Suprapubic skin (tissue), 3 donors: ENCODE data around the gene CRPPA.

Experiments
- POLR2A ChIP-seq, 2 donors: fragments of 450-650 bp; IDR thresholded peaks; one replicate each; pipeline ENCODE4 v1.6.1; 2017; ENCODE audit warnings: antibody characterized with exemption in 2 of 2, mild to moderate bottlenecking in 2 of 2, moderate library complexity in 2 of 2
- TF ChIP-seq, protein P1 (sequence below), 2 donors: fragments of 200-600 bp in 1 of 2; fragments of 450-650 bp in 1 of 2; sonication (generic) in 1 of 2; IDR thresholded peaks; one replicate each; pipeline ENCODE4 v1.5.1; 2016 to 2019; ENCODE audit warnings: antibody characterized with exemption in 2 of 2, mild to moderate bottlenecking in 1 of 2, moderate library complexity in 1 of 2

- TF ChIP-seq, protein P1, sequence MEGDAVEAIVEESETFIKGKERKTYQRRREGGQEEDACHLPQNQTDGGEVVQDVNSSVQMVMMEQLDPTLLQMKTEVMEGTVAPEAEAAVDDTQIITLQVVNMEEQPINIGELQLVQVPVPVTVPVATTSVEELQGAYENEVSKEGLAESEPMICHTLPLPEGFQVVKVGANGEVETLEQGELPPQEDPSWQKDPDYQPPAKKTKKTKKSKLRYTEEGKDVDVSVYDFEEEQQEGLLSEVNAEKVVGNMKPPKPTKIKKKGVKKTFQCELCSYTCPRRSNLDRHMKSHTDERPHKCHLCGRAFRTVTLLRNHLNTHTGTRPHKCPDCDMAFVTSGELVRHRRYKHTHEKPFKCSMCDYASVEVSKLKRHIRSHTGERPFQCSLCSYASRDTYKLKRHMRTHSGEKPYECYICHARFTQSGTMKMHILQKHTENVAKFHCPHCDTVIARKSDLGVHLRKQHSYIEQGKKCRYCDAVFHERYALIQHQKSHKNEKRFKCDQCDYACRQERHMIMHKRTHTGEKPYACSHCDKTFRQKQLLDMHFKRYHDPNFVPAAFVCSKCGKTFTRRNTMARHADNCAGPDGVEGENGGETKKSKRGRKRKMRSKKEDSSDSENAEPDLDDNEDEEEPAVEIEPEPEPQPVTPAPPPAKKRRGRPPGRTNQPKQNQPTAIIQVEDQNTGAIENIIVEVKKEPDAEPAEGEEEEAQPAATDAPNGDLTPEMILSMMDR (IDR thresholded peaks at IDR 0.05), result no peak
- no peak for TF ChIP-seq POLR2A (IDR thresholded peaks at IDR 0.05)
Measured at GRCh38 chr7:16419859-16420258, 1.5 kb downstream of the CRPPA start.
